Measurements from ENCODE around the gene CASR.

DNA sequence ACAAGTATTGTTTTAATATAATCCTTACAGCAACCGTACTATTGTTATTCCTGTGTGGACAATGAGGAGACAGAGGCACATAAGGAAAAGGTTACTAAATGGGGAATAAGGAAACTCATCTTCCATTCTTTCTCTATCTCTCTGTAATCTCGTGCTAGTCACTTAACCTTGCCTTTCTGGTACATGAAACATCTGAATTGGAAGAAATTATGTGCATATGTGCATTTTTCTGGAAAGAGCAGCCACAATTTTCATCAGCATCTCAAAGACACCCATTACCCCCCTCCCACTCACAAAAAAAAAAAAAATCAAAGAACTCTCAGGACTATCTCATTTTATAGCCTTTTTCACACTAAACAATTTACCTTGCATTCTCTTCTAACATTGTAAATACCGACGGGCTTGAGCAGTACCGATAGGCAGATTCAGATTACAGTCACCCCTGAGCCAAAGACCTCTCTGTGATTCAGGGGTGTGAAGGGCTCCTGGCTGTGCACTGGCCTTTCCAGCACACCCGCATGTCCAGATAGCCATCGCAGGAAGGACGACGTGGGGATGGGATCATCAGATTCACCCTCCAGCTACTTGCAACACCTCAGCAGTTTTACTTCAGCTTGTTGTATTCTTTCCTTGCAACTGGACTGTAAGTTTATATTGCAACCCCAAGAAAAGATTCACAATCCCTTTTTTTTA is 48.1 kb downstream of the CASR start:
- TF ChIP-seq GLIS3 (CRISPR knock-in tag; IDR thresholded peaks at IDR 0.05) (no peak), ESRRG (CRISPR knock-in tag; IDR thresholded peaks at IDR 0.05) (no peak), SNAI2 (CRISPR knock-in tag; IDR thresholded peaks at IDR 0.05) (no peak), ZC3H10 (CRISPR knock-in tag; IDR thresholded peaks at IDR 0.05) (no peak), TOX (CRISPR knock-in tag; IDR thresholded peaks at IDR 0.05; ENCODE audit: borderline replicate concordance) (no peak), RARB (CRISPR knock-in tag; IDR thresholded peaks at IDR 0.05) (no peak), ISL1 (CRISPR knock-in tag; IDR thresholded peaks at IDR 0.05) (no peak)
- TF ChIP-seq, protein P1, sequence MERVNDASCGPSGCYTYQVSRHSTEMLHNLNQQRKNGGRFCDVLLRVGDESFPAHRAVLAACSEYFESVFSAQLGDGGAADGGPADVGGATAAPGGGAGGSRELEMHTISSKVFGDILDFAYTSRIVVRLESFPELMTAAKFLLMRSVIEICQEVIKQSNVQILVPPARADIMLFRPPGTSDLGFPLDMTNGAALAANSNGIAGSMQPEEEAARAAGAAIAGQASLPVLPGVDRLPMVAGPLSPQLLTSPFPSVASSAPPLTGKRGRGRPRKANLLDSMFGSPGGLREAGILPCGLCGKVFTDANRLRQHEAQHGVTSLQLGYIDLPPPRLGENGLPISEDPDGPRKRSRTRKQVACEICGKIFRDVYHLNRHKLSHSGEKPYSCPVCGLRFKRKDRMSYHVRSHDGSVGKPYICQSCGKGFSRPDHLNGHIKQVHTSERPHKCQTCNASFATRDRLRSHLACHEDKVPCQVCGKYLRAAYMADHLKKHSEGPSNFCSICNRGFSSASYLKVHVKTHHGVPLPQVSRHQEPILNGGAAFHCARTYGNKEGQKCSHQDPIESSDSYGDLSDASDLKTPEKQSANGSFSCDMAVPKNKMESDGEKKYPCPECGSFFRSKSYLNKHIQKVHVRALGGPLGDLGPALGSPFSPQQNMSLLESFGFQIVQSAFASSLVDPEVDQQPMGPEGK (CRISPR knock-in tag; IDR thresholded peaks at IDR 0.05; ENCODE audit: borderline replicate concordance), result no peak
